ENCODE results near the gene CLEC16A. TPM values are rescaled to one million over a fixed set of nuclear protein-coding genes. Genes with fewer than 3 reads are reported as not detected.
"Not testable (repeated sequence)": the region's sequence is repeated elsewhere in the genome, so short reads cannot be mapped to it uniquely, and the experiment has no call there.

CLEC16A gene
- total and polyA plus RNA-seq, 8 donors: 8.1 to 17.2 (median 10.7) TPM

GRCh38 chr16:11100239-11100750 lies 155.9 kb downstream of the CLEC16A start:
- Histone ChIP-seq H3K27ac (no peak overlapping the region), H3K4me3 (no peak overlapping the region), H3K9me3 (no peaks in the 10 kb centered on the region), H3K27me3 (no peaks in the 10 kb centered on the region), H3K36me3 (no peaks in the 10 kb centered on the region), H3K4me1 (peaks cover 14 to 20% (median 17%) of the 10 kb centered on the region in 3 donors)
- ATAC-seq (peak in 2 of 4 donors; percentile 14 to 17), FAIRE-seq (no peak), DNase-seq (no peak)
- intact Hi-C loops (cut with DNase I): no loop called here
- WGBS, 2 donors: 81 to 86% methylated on average over 6 of the region's 6 CpGs
- no peak for TF ChIP-seq CTCF (IDR thresholded peaks at IDR 0.05)

DNA sequence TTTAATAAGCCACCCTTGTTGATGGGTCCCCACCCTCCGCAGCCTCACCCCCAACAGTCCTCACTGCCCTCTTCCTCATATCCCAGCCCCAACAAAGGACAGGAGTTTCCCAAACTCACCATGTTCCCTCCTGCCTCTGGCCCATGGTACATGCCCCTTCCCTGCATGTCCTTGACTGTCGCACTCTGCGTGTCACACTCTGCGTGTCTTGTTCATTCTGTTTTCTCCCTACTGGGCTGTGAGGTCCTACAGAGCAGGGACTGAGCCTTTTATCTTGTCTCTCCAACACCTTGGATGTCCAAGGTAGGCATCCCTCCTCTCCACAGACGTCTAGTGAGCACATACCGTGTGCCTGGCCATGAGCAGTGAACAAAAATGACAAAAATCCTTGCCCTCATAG lies 156.9 kb downstream of the CLEC16A start:
- peak overlapping the region in 1 of 4 donors; percentile 46 for H3K27ac ChIP-seq
- 84 to 88% methylated on average over 6 of the region's 6 CpGs for WGBS, 2 donors

GRCh38 chr16:11101695-11102522 lies 157.5 kb downstream of the CLEC16A start:
- Histone ChIP-seq H3K36me3 (no peaks in the 10 kb centered on the region), H3K27me3 (no peaks in the 10 kb centered on the region), H3K27ac (peak overlapping the region in 2 of 4 donors; percentile 23 to 46), H3K4me1 (peaks cover 14 to 19% (median 17%) of the 10 kb centered on the region in 3 donors), H3K4me3 (no peak overlapping the region), H3K9me3 (no peaks in the 10 kb centered on the region)
- ATAC-seq: peak; percentile 76 to 82 (median 79)
- DNase-seq: no peak
- intact Hi-C loops (cut with DNase I): no loop called here
- no peak for TF ChIP-seq CTCF (IDR thresholded peaks at IDR 0.05)
- FAIRE-seq: no peak
- 30 to 36% methylated on average over 9 of the region's 9 CpGs for WGBS, 2 donors

More for the DNA sequence above, 156.9 kb downstream of the CLEC16A start:
- Histone ChIP-seq H3K36me3 (no peaks in the 10 kb centered on the region), H3K27me3 (no peaks in the 10 kb centered on the region), H3K4me3 (no peak overlapping the region), H3K9me3 (no peaks in the 10 kb centered on the region), H3K4me1 (peaks cover 14 to 20% (median 17%) of the 10 kb centered on the region in 3 donors)
- ATAC-seq (peak in 1 of 4 donors; percentile 13), DNase-seq (no peak), FAIRE-seq (no peak)
- intact Hi-C loops (cut with DNase I): no loop called here
- TF ChIP-seq CTCF (IDR thresholded peaks at IDR 0.05): no peak

- no peak overlapping the region for H3K4me3 ChIP-seq
- no peak for DNase-seq
- no peaks in the 10 kb centered on the region for H3K36me3 ChIP-seq
- H3K27ac ChIP-seq: peak overlapping the region in 2 of 4 donors; percentile 23 to 46
- 28 to 31% methylated on average over 3 of the region's 3 CpGs for WGBS, 2 donors
- H3K4me1 ChIP-seq: peaks cover 14 to 18% (median 17%) of the 10 kb centered on the region in 3 donors
- intact Hi-C loops (cut with DNase I): no loop called here
- H3K27me3 ChIP-seq: no peaks in the 10 kb centered on the region
- FAIRE-seq: no peak
- H3K9me3 ChIP-seq: no peaks in the 10 kb centered on the region
- peak; percentile 2 to 25 (median 13) for ATAC-seq
- no peak for TF ChIP-seq CTCF (IDR thresholded peaks at IDR 0.05)
These were observed 158.1 kb downstream of the CLEC16A start for GRCh38 chr16:11102523-11102898.

DNA sequence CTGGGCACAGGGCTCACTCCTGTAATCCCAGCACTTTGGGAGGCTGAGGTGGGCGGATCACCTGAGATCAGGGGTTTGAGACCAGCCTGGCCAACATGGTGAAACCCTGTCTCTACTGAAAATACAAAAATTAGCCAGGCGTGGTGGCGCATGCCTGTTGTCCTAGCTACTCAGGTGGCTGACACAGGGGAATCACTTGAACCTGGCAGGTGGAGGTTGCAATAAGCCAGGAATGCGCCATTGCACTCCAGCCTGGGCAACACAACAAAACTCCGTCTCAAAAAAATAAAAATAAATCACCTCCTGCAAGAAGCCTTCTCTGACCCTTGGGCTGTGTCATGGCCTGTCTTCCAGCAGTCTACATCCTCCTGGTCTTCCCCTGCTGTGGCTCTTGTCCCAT lies 158.9 kb downstream of the CLEC16A start:
- H3K36me3 ChIP-seq; intact Hi-C loops (cut with DNase I); FAIRE-seq; ATAC-seq; H3K27ac ChIP-seq; DNase-seq; H3K9me3 ChIP-seq; H3K4me3 ChIP-seq; H3K27me3 ChIP-seq: not testable (repeated sequence)
- H3K4me1 ChIP-seq: peaks cover 14 to 18% (median 17%) of the 10 kb centered on the region in 3 donors
- WGBS, 2 donors: 94 to 96% methylated on average over 5 of the region's 5 CpGs
